Raji (cell line): ENCODE data around the gene JDP2.

Source experiments
- POLR2A ChIP-seq: IDR thresholded peaks from 2 replicates; pipeline ENCODE4 v1.6.1; 2011; ENCODE audit warnings: low read depth, low read length, control low read depth; ENCODE audit not compliant: insufficient read depth

Gene JDP2, protein sequence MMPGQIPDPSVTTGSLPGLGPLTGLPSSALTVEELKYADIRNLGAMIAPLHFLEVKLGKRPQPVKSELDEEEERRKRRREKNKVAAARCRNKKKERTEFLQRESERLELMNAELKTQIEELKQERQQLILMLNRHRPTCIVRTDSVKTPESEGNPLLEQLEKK

GRCh38 chr14:75427482-75428229 lies at the start of gene JDP2:
Gene JDP2, plus strand, starts transcription at chr14:75428022. Its CDS starts 9,899 bp downstream, at chr14:75437921.
- TF ChIP-seq POLR2A = no peak

- TF ChIP-seq POLR2A = no peak
Observed at GRCh38 chr14:75379246-75379929, 48.4 kb upstream of the JDP2 start.

GRCh38 chr14:75379930-75380270 lies 47.9 kb upstream of the JDP2 start:
- TF ChIP-seq POLR2A = no peak

DNA sequence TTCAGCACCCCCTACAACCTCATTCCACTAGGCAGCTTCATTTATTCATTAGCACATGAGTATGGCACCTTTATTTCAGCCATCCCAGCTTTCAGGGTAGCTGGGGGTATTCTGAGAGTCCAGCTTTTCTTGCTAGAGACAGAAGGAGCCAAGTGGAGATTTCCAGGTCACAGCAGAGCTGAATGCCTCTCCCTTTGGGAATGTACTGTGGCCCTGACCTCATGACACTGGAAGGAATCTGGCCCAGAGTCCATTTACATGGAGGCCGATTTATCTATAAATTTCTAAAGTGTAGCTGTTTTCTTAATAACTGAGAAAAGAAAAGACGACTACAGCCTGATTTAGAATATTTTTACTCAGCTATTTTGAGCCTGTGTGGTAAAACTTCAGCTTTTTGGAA lies 47.2 kb upstream of the JDP2 start:
- no peak for TF ChIP-seq POLR2A

DNA sequence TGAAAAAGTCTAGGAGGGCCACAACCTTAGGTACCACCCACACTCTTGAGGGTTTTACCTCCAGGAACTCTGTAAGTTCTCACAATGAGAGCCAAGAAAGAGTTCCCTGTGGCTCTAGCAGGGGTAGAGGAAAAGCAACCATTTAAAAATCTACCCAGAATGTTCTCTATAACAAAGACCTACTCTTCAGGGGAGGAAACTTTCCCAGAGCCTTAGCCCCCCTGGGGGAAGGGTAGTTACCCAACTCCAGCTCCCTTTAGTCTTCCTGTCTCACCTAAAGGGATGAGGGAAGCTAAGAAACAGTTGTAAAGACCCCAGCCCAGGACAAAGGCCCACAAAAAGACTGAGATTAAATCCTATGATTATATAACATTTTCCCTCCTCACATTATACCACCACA lies 46.2 kb upstream of the JDP2 start:
- TF ChIP-seq POLR2A = no peak

DNA sequence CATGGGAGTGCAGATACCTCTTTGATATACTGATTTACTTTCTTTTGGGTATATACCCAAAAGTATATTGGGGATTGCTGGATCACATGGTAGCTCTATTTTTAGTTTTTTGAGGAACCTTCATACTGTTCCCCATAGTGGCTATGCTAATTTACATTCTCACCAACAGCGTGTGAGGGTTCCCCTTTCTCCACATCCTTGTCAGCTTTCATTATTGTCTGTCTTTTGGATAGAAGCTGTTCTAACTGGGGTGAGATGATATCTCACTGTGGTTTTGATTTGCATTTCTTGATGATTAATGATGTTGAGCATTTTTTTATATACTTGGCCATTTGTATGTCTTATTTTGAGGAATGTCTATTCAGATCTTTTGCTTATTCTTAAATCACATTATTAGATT lies 44.1 kb upstream of the JDP2 start:
- TF ChIP-seq POLR2A = no peak

GRCh38 chr14:75389679-75390078 lies 38.1 kb upstream of the JDP2 start:
- TF ChIP-seq POLR2A = no peak

DNA sequence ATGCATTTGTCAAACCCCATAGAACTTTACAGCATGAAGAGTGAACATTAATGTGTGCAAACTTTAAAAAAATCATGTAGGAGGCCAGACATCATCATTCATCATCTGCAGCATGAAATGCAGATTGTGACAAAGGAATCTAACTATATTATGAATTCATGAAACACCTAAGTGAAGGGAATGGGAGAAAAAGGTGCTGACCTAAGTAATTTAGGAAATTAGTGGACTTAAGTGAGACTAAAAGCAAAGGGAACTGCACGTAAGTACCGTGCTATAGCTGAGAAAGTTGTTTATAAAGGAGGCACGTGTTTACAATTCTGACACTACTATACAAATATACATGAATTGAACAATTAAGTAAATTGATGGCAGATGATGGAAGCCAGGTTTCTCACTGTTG lies 37.6 kb upstream of the JDP2 start:
- TF ChIP-seq POLR2A = no peak

GRCh38 chr14:75391953-75392352 lies 35.9 kb upstream of the JDP2 start:
- TF ChIP-seq POLR2A = no peak

DNA sequence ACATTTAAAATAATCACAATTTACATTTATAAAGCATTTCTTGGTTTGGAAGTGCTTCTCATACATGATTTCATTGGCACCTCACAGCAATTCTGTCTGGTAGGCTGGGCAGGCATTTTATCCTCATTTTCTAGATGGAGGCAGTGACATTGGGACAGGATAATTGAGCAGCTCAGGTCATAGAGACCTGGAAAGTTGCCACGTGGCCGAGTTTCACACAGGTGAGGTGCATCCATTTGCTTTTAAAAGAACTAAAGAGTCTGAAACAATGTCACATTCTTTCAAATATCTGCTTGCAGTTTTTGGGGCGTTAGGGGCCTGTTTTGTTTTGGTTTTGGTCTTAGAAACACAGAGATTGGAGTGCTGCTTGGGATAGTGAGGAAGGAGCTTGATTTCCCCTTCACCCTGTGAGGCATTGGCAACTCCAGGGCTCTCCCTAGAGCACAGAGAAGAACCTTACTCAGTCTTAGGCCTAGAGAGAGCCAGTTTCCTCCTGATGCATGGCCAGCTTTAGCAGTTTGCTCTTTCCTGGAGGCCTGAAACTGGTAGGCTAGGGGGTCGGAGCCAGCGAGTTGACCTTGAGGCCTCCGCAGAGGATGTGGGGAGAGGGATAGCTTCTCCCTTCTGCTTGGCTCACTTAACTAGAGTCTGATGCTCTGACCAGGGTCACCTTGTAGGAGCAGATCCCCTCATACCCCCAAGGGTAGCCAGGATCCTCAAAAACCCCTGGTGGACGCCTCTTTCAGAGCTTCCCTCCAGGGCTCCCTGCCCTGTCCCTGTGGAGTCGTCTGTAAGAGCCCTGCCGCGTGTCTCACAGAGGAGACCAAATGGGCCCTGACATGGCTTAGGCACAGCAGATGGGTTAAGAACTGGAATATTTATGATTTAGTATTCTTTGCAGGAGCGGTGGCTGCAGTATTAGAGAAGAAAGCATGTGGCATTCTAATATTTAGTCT lies 34.9 kb upstream of the JDP2 start:
- TF ChIP-seq POLR2A = no peak

- TF ChIP-seq POLR2A = no peak
Observed at GRCh38 chr14:75393794-75394193, 34.0 kb upstream of the JDP2 start.

DNA sequence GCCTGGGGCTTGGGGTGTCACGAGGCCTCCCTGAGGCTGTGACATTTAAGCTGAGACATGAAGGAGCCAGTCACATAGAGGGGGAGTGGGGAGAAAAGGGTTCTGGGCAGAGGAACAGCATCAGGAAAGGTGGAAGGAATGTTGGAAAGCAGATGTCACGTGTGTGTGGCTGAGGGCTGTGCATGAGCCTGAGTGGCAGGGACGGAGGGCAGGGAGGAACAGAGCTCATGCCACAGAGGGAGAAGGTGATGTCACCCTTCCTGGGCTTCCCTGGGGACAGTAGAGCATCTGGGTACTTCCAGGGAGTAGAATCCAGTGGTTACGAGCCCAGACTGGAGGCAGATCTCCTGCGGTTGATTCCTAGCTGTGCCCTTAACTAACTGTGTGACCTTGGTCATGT lies 32.0 kb upstream of the JDP2 start:
- TF ChIP-seq POLR2A = no peak

GRCh38 chr14:75399321-75399720 lies 28.5 kb upstream of the JDP2 start:
- TF ChIP-seq POLR2A = no peak

DNA sequence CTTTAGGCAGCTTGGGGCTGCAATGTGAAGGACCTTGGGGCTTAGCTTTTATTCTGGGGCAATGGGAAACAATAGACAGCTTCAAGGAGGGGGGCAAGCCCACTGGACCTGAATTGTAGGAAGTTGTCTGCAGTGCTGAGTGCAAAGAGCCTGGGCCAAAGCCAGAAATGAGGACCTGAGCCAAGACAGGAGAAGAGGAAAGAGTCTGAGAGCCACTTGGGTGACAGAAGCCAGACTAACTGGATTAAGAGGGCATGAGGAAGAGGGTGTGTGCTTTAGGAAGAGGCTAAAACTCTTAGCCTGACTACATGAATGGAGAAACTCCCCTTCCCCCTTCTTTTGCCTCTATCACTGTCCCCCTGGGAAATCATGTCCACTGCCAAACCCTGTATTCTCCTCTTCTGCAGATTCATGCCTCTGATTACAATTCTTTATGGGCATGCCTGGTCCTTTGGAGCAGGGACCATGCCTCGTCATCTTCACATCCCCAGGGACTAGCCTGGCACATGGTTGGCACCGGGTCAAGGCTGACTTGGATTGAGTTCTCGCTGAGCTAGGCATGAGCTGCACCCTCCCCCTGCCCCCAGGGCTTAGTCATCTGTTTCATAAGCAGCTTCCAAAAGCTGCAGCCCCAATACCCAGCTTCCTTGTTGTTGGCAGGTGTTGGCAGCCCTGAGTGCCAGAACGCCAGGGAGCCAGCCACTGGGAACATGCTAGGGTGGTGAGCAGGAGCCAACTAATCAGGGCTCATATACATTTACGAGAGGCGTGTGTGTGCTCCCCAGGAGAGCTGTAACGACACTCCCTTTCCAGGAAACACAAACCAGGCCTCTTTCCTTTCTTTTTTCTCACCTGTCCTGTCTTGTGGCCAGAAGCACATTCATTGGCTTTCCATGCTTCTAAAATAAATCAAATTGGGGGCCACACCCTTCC lies 27.7 kb upstream of the JDP2 start:
- TF ChIP-seq POLR2A = no peak
